HG02798 (cell line): ENCODE data around the gene CASZ1.

Experiments
- ATAC-seq: cut with Tn5 transposase; IDR thresholded peaks from one replicate; pipeline ENCODE4 v1.9.1; 2021; ENCODE audit warnings: mild to moderate bottlenecking; ENCODE audit not compliant: unreplicated experiment, poor library complexity

The CASZ1 gene

GRCh38 chr1:10662824-10663677, 133.4 kb downstream of the CASZ1 start:
- no peak for ATAC-seq

GRCh38 chr1:10662090-10662688, 134.3 kb downstream of the CASZ1 start:
- ATAC-seq: no peak

DNA sequence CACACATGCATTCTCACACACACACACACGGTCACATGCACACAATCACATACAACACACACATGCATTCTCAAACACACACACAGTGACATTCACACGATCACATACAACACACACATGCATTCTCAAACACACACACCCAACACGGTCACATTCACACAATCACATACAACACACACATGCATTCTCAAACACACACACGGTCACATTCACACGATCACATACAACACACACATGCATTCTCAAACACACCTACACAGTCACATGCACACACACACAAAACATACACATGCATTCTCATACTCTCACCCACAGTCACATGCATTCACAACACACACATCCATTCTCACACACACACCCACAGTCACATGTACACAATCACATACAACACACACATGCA, 135.0 kb downstream of the CASZ1 start:
- ATAC-seq: no peak

DNA sequence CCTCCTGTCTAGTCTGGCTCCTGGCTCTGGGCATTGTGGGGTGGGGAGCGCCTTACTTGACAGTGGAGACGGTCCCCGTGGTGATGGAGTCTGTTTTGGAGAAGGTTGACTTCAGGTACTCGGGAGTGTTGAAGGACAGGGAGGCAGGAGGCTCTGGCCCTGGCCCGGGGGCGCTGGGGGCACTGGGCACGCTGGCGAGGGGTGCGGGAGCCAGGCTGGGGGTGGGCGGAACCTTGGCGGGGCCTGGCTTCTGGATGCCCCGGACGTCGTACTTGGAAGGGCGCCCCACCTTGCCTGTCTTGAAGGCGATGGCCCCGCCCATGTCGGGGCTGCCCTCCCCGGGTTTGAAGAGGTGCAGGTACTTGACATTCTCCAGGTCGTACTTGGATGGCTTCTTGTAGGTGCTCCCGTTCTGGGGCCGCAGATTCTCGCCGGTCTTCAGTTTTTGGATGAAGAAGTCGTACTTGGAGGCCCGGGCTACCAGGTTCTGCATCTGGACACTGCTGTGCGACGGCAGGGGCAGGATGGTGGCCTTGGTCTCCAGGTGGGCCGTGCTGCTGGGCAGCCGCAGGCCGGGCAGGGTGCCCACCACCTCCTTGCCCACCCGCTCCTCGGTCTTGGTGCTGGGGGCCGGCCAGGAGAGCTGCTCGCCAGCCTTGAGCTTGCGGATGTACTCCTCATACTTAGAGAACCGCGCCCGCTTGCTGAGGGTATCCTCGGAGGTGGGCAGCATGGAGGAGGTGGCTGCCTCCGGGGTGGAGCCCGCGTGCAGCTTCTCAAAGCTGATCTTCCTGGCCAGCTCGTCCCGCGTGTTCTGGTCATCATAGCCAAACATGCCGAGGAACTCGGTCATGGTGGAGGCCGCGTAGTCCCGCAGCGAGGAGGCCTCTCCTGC, 136.6 kb downstream of the CASZ1 start:
- ATAC-seq: no peak

- no peak for ATAC-seq
Observed at GRCh38 chr1:10659218-10659617, 137.2 kb downstream of the CASZ1 start.

- ATAC-seq: no peak
Observed at GRCh38 chr1:10658396-10659066, 137.9 kb downstream of the CASZ1 start.

DNA sequence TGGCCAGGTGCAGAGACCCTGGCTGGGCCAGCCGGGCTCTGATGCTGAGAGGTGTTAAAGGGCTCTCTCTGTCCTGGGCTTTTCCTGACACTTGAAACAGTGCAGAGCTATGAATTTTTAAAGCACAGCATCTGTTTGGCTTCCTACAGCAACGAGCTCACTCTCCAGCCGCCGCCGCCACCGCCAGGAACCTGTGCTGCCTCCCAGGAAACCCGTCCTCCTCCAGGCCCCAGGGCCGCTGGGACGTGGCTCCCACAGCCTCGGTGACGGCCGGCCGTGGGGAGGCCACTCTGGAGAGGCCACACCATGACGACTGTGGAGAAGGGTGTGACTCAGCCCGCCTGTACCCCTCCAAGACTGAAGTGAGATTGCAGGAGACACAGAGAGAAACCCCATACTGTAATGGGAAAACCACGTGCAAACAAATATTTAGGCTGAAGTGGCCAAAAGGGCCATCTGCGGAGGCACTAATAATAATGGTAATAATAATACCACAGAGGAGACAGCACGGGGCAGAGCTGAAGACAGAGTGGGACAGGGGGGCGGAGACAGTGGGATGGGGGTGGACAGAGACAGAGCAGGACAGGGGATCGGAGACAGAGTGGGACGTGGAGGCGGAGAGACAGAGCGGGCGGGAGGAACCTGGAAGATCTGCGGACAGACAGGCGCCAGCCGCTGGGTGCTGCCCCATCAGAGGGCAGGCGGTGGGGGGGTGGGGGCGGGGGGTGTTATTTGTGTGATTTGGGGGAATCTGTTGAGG, 139.2 kb downstream of the CASZ1 start:
- ATAC-seq: no peak

DNA sequence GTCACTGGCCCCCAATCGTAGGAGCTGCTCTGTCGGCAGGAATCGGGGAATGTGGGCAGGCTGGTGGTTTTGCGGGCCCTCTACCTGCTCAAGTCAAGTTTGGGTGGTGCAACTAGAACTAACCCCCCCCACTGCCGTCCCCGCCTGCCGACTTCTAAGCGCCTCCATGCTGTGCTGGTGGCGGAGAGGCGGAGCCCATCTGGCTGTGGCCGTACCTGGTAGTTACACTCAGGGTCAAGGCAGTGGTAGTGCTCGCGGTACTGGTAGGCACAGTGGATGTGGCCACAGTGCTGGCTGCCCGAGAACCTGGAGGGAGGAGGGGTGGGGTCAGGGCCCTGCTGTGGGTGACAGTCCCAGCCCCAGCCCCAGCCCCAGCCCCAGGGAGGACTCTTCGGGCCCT, 140.0 kb downstream of the CASZ1 start:
- ATAC-seq: no peak

- ATAC-seq: no peak
Observed at GRCh38 chr1:10655002-10655401, 141.4 kb downstream of the CASZ1 start.

GRCh38 chr1:10653370-10654125, 142.9 kb downstream of the CASZ1 start:
- no peak for ATAC-seq

GRCh38 chr1:10652626-10653025, 143.8 kb downstream of the CASZ1 start:
- ATAC-seq: no peak

GRCh38 chr1:10651793-10652192, 144.7 kb downstream of the CASZ1 start:
- ATAC-seq: no peak

- no peak for ATAC-seq
Observed at GRCh38 chr1:10651389-10651766, 145.1 kb downstream of the CASZ1 start.

- no peak for ATAC-seq
Observed at GRCh38 chr1:10650556-10651388, 145.7 kb downstream of the CASZ1 start.

DNA sequence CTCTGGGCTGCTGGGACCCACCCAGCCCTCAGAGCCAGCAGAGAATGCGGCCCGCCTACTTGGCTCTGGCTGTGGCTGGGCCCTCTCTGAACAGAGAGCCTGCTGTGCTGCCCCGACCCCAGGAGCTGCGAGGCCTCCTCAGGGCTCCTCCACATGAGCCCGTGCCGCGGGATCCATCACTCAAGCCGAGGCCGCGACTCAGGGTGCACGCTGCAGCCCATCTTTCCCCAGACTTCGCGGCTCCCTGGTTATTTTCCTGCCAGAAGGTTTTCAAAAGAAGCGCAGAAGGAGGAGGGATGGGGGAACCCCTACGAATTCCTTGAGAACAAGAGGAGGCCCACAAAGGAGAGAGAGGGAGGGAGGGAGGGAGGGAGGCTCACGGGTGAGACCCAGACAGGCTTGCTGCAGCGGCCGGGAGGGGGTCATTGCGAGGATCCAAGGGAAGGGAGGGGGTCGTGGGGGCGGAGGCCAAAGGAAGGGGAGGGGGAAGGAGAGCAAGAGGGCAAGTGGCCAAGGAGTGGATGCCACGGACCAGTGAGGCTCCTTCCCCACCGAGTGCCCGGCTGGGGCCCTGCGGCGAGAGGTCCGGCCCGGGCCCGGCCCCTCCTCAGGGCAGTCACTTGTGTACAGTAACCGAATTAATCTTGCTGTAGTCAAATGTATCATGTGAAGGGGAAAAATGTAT, 146.8 kb downstream of the CASZ1 start:
- no peak for ATAC-seq

GRCh38 chr1:10648689-10649516, 147.5 kb downstream of the CASZ1 start:
- no peak for ATAC-seq
